ENCODE measurements around the gene MRPS27. TPM values are rescaled to one million over a fixed set of nuclear protein-coding genes. Genes with fewer than 3 reads are reported as not detected.
A peak's percentile ranks its signal among the peaks of the same experiment; 100 is the strongest.

MRPS27 gene
- total and polyA plus RNA-seq, 2 of the 13 experiments (the other 11 are each of a cell fraction or from before 2014, with no cell fraction given) = 71.8 to 115 TPM

DNA sequence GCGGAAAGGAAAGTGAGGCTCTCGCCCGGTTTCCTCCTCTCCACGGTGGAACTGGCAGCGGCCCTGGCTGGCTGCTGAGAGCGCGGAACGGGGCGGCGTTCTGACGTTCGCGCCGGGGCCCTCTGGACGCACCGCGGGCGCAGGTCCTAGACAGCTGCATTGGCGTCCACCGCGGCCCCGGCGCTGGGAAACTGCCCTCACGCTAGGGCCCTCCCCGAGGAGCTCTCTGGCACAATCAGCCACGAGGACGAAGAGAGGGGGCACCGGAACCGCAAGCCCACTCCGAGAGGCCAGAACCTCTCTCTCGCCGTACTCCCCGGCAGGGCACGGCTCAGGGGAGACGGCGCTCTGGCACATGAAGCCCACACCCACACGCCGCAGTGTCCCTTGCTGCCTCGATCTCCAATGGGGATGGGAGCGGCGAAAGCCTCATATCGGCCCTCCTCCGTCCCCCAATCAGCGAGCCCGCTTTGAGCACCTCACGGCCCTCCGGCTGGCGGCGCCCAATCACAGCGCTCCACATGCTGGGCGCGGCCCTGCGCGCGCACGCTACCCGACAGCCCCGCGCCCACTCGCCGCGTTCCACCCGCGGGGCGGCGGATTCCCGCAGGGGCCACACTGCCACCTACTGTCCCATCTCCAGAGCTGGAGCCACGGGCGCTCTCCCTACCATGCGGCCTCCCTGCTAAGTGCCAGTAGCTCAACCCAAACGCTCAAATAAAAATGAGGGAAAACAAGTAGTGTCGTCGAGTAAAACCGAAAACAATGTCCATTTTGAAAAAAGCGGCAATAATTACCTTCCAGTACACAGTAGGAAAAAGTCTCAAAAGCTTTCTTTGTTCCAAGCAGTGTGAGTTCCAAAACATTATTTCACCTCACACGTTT is 11.8 kb downstream of the MRPS27 start (continued):
- TF ChIP-seq REST (IDR thresholded peaks at IDR 0.05; ENCODE audit: borderline replicate concordance in 1 of 2, low read depth in 1 of 2, low read length in 2 of 2) = peak in 1 of 2 experiments; percentile 53; a peak in 3 of 4 replicates
- no peak for TF ChIP-seq ZBTB8A (CRISPR knock-in tag; IDR thresholded peaks at IDR 0.05; ENCODE audit: borderline replicate concordance, low read depth)
- TF ChIP-seq, protein P1, sequence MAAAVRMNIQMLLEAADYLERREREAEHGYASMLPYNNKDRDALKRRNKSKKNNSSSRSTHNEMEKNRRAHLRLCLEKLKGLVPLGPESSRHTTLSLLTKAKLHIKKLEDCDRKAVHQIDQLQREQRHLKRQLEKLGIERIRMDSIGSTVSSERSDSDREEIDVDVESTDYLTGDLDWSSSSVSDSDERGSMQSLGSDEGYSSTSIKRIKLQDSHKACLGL (CRISPR knock-in tag; IDR thresholded peaks at IDR 0.05) = peak; percentile 94
- no peak for TF ChIP-seq TCF7 (IDR thresholded peaks at IDR 0.05; ENCODE audit: low read depth)
- TF ChIP-seq, protein P2, sequence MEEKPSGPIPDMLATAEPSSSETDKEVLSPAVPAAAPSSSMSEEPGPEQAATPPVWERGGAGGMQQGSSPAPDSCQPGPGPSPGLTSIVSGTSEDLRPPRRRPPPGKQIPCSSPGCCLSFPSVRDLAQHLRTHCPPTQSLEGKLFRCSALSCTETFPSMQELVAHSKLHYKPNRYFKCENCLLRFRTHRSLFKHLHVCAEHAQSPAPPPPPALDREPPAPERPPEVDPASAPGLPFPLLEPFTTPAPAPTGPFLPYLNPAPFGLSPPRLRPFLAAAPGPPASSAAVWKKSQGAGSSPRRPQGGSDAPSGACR (CRISPR knock-in tag; IDR thresholded peaks at IDR 0.05) = peak; percentile 91; the same call in 1 of the 2 replicates
- TF ChIP-seq HCFC1 (IDR thresholded peaks at IDR 0.05; ENCODE audit: low read depth, low read length) = no peak
- TF ChIP-seq MYPOP (CRISPR knock-in tag; IDR thresholded peaks at IDR 0.05) = peak; percentile 97
- TF ChIP-seq ZNF747 (CRISPR knock-in tag; IDR thresholded peaks at IDR 0.05; ENCODE audit: borderline replicate concordance) = peak; percentile 90; the same call in 1 of the 2 replicates
- TF ChIP-seq FLYWCH1 (CRISPR knock-in tag; IDR thresholded peaks at IDR 0.05) = no peak
- peak; percentile 78 for TF ChIP-seq TFDP2 (CRISPR knock-in tag; IDR thresholded peaks at IDR 0.05)
- peak; percentile 99 for TF ChIP-seq POGZ (CRISPR knock-in tag; IDR thresholded peaks at IDR 0.05)
- no peak for TF ChIP-seq CEBPB (IDR thresholded peaks at IDR 0.05; ENCODE audit: borderline replicate concordance, low read depth, low read length)
- peak; percentile 44; the same call in 1 of the 2 replicates for TF ChIP-seq ZFP90 (CRISPR knock-in tag; IDR thresholded peaks at IDR 0.05; ENCODE audit: borderline replicate concordance)
- TF ChIP-seq TEAD3 (CRISPR knock-in tag; optimal IDR thresholded peaks at IDR 0.05; ENCODE audit: borderline replicate concordance) = peak; percentile 89
- peak; percentile 76 for TF ChIP-seq ARID5B (CRISPR knock-in tag; IDR thresholded peaks at IDR 0.05)
- TF ChIP-seq SAFB2 (CRISPR knock-in tag; IDR thresholded peaks at IDR 0.05; ENCODE audit: borderline replicate concordance, low read depth) = no peak; the same call in 1 of the 2 replicates

All from HepG2 (cell line).